Sigmoid colon (tissue), 7 donors: ENCODE results near the gene TEX13B. TPM values are rescaled to one million over a fixed set of nuclear protein-coding genes. Genes with fewer than 3 reads are reported as not detected.

ENCODE experiments used
- DNase-seq: peaks from one replicate; pipeline ENCODE4 v3.0.0-alpha.2; 2019
- H3K27ac ChIP-seq, 4 donors: fragments of 200-600 bp; sonication (generic); one replicate each; pipeline ENCODE4 v1.5.1; 2016 to 2019; ENCODE audit warnings: mild to moderate bottlenecking in 1 of 4
- H3K27me3 ChIP-seq, 3 donors: fragments of 200-600 bp; sonication (generic); one replicate each; pipeline ENCODE4 v1.5.1; 2019; ENCODE audit warnings: mild to moderate bottlenecking in 1 of 3
- H3K36me3 ChIP-seq, 4 donors: fragments of 200-600 bp; sonication (generic); one replicate each; pipeline ENCODE4 v1.5.1; 2016 to 2019
- H3K4me1 ChIP-seq, 4 donors: fragments of 200-600 bp; sonication (generic); one replicate each; pipeline ENCODE4 v1.5.1; 2017 to 2019
- H3K4me3 ChIP-seq, 4 donors: fragments of 200-600 bp; sonication (generic); one replicate each; pipeline ENCODE4 v1.5.1; 2017 to 2019; ENCODE audit warnings: mild to moderate bottlenecking in 2 of 4, moderate library complexity in 1 of 4
- H3K9me3 ChIP-seq, 4 donors: fragments of 200-600 bp in 3 of 4; sonication (generic) in 3 of 4; one replicate each; pipeline versions ENCODE4 v1.5.1 to v1.6.1; 2013 to 2019
- EP300 ChIP-seq, 4 donors: sonication (generic); formaldehyde crosslinking; IDR thresholded peaks; one replicate each; pipeline ENCODE4 v1.6.1; 2017; ENCODE audit warnings: antibody characterized with exemption in 4 of 4
- POLR2A ChIP-seq, 2 donors: fragments of 450-650 bp; IDR thresholded peaks; one replicate each; pipeline ENCODE4 v1.6.1; 2016; ENCODE audit warnings: antibody characterized with exemption in 2 of 2, mild to moderate bottlenecking in 2 of 2, moderate library complexity in 2 of 2
- POLR2AphosphoS5 ChIP-seq, 4 donors: sonication (generic); formaldehyde crosslinking; IDR thresholded peaks; one replicate each; pipeline ENCODE4 v1.6.1; 2017; ENCODE audit warnings: antibody characterized with exemption in 4 of 4
- WGBS, 2 donors: extraction: QIAGEN DNeasy Blood & Tissue Kit; methylation state at CpG; one replicate each; pipeline ENCODE4 v1.1.7; 2013; 5-methylcytosine and 5-hydroxymethylcytosine counted together
- intact Hi-C: fragments of 100-400 bp; cut with DNase I; formaldehyde crosslinking; loops from one replicate; pipeline ENCODE4 v1.15.1; 2023
- polyA plus RNA-seq, 3 donors: library from polyadenylated mRNA; stranded (reverse); fragments of 200-250 nt; gene quantifications; one replicate each; pipeline ENCODE4 v1.2.3, GENCODE V29; 2013
- total RNA-seq, 4 donors: library from RNA; depleted of rRNA; stranded (reverse); fragments of >200 nt; gene quantifications; one replicate each; pipeline ENCODE4 v1.1.0, GENCODE V29; 2016
- TF ChIP-seq, protein P1 (sequence below), 4 experiments: fragments of 450-650 bp in 3 of 4; fragments of 200-600 bp in 1 of 4; IDR thresholded peaks; one replicate each; pipeline ENCODE4 v1.5.1; 2016 to 2019; ENCODE audit warnings: antibody characterized with exemption in 4 of 4, mild to moderate bottlenecking in 3 of 4, moderate library complexity in 2 of 4
- donor health status: healthy with polysubstance abuse.
- donor health status: Bipolar disorder and iron deficiency.
- donor health status: healthy.

TEX13B gene
- total and polyA plus RNA-seq, 7 donors = not detected

- no peak overlapping the region for H3K4me3 ChIP-seq
- no peak for DNase-seq
- no peaks in the 10 kb centered on the region for H3K9me3 ChIP-seq
- H3K27ac ChIP-seq = no peak overlapping the region
- TF ChIP-seq POLR2A (IDR thresholded peaks at IDR 0.05) (no peak), EP300 (IDR thresholded peaks at IDR 0.05) (no peak), POLR2AphosphoS5 (IDR thresholded peaks at IDR 0.05) (no peak)
- TF ChIP-seq, protein P1, sequence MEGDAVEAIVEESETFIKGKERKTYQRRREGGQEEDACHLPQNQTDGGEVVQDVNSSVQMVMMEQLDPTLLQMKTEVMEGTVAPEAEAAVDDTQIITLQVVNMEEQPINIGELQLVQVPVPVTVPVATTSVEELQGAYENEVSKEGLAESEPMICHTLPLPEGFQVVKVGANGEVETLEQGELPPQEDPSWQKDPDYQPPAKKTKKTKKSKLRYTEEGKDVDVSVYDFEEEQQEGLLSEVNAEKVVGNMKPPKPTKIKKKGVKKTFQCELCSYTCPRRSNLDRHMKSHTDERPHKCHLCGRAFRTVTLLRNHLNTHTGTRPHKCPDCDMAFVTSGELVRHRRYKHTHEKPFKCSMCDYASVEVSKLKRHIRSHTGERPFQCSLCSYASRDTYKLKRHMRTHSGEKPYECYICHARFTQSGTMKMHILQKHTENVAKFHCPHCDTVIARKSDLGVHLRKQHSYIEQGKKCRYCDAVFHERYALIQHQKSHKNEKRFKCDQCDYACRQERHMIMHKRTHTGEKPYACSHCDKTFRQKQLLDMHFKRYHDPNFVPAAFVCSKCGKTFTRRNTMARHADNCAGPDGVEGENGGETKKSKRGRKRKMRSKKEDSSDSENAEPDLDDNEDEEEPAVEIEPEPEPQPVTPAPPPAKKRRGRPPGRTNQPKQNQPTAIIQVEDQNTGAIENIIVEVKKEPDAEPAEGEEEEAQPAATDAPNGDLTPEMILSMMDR (IDR thresholded peaks at IDR 0.05) = no peak
- 18 to 27% methylated on average over 11 of the region's 11 CpGs for WGBS, 2 donors
- H3K36me3 ChIP-seq = no peaks in the 10 kb centered on the region
- H3K4me1 ChIP-seq = no peaks in the 10 kb centered on the region
- peaks cover 0 to 6% (median 0%) of the 10 kb centered on the region in 3 donors for H3K27me3 ChIP-seq
- intact Hi-C loops = no loop called here
Observed at GRCh38 chrX:108001218-108001814, 19.1 kb upstream of the TEX13B start.

DNA sequence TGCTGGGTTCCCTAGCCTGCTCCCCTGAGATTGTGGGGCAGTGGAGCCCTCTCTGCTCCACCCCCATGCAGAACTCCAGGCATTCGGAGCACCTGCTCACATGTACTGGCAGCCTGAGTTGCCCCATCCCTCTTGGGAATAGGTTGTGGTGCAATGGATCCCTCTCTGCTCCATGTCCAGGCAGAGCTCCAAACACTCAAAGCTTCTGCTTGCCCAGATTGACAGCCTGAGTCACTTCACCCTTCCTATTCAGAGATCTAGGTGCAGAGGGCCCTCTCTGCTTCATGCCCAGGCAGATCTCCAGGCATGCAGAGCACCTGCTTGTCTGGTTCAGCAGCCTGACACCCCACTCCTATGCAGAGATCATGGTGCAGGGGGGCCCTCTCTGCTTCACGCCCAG, 18.6 kb upstream of the TEX13B start:
- DNase-seq = no peak
- 84 to 89% methylated on average over 2 of the region's 2 CpGs for WGBS, 2 donors
- intact Hi-C loops = no loop called here
- no peaks in the 10 kb centered on the region for H3K36me3 ChIP-seq
- H3K27ac ChIP-seq = no peak overlapping the region
- TF ChIP-seq, protein P1 (IDR thresholded peaks at IDR 0.05) = no peak
- TF ChIP-seq POLR2AphosphoS5 (IDR thresholded peaks at IDR 0.05) (no peak), POLR2A (IDR thresholded peaks at IDR 0.05) (no peak), EP300 (IDR thresholded peaks at IDR 0.05) (no peak)
- no peaks in the 10 kb centered on the region for H3K9me3 ChIP-seq
- no peak overlapping the region for H3K4me3 ChIP-seq
- no peaks in the 10 kb centered on the region for H3K4me1 ChIP-seq
- H3K27me3 ChIP-seq = peaks cover 0 to 6% (median 0%) of the 10 kb centered on the region in 3 donors

DNA sequence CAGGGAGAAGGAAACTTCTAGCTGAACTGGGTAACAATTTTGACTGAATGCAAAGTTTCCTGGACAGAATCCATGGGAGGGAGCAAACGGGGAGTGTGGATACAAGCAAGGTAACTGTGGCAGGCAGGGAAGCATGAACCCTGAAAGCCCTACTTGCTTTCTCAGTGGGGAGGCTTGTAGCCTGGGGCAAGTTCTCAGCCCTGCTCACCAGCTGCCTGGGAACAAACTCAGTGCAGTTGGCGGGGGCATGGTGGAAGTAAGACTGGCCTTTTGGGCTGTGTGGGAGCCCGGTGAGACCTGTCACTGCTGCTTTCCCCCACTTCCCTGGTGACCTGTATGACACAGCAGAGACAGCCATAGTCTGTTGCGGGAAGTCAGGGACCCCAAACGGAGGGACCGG, 14.0 kb upstream of the TEX13B start:
- 91% methylated on average over 6 of the region's 6 CpGs for WGBS, 2 donors
- no peak overlapping the region for H3K27ac ChIP-seq
- TF ChIP-seq POLR2A (IDR thresholded peaks at IDR 0.05) (no peak), EP300 (IDR thresholded peaks at IDR 0.05) (no peak), POLR2AphosphoS5 (IDR thresholded peaks at IDR 0.05) (no peak)
- TF ChIP-seq, protein P1 (IDR thresholded peaks at IDR 0.05) = no peak
- no peaks in the 10 kb centered on the region for H3K27me3 ChIP-seq
- intact Hi-C loops = no loop called here
- DNase-seq = no peak
- H3K4me1 ChIP-seq = no peaks in the 10 kb centered on the region
- no peaks in the 10 kb centered on the region for H3K36me3 ChIP-seq
- no peaks in the 10 kb centered on the region for H3K9me3 ChIP-seq
- H3K4me3 ChIP-seq = no peak overlapping the region

DNA sequence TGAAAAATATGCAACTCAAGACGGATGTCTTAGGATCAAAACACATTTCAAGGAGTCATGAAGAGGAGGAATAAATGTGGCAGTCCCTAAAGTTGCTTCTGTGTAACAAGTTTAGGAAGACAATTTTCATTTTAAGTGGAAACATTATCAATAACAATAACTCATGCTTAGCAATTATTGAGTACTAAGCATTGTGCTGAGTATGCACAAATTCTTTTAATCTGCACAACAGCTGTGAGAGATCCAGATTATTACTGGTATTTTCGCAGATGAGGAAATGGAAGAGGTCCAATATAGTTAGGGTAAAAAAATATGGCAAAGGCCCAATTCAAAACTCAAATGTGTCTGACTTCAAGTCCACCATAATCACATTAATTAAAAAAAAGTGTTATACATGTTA, 2.9 kb upstream of the TEX13B start:
- Histone ChIP-seq H3K4me3 (no peak overlapping the region), H3K4me1 (no peaks in the 10 kb centered on the region), H3K27ac (no peak overlapping the region), H3K27me3 (no peaks in the 10 kb centered on the region), H3K9me3 (no peaks in the 10 kb centered on the region), H3K36me3 (no peaks in the 10 kb centered on the region)
- TF ChIP-seq, protein P1 (IDR thresholded peaks at IDR 0.05) = no peak
- TF ChIP-seq EP300 (IDR thresholded peaks at IDR 0.05) = no peak
- TF ChIP-seq POLR2A (IDR thresholded peaks at IDR 0.05) = no peak
- no peak for TF ChIP-seq POLR2AphosphoS5 (IDR thresholded peaks at IDR 0.05)
- intact Hi-C loops = no loop called here
- 56 to 76% methylated on average over 2 of the region's 2 CpGs for WGBS, 2 donors
- DNase-seq = no peak

DNA sequence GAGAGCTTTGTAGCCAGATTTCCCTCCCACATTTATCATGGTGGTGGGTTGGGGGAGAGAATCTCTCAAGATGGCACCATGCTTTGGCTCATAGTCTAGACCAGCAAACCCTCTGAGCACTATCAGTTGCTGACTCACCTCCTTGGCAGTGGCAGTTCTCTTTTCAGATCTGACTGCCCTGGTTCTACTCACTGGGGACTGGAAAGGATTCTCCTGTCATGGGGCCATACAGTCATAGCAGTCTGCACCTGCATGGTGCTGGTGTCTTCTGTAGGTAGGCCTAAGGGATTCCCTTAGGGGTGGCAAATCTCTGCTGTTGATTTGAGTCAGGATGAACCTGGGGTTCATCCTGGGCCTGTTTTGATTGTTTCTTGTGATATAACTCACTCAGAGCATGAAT, 2.6 kb downstream of the TEX13B start:
- no peak for TF ChIP-seq POLR2AphosphoS5 (IDR thresholded peaks at IDR 0.05)
- no peak for TF ChIP-seq EP300 (IDR thresholded peaks at IDR 0.05)
- Histone ChIP-seq H3K4me1 (no peaks in the 10 kb centered on the region), H3K27ac (no peak overlapping the region), H3K9me3 (no peaks in the 10 kb centered on the region), H3K27me3 (no peaks in the 10 kb centered on the region), H3K4me3 (no peak overlapping the region), H3K36me3 (no peaks in the 10 kb centered on the region)
- intact Hi-C loops = no loop called here
- no peak for DNase-seq
